ENCODE data around the gene SYNRG. TPM values are rescaled to one million over a fixed set of nuclear protein-coding genes. Genes with fewer than 3 reads are reported as not detected.

Gene SYNRG, protein sequence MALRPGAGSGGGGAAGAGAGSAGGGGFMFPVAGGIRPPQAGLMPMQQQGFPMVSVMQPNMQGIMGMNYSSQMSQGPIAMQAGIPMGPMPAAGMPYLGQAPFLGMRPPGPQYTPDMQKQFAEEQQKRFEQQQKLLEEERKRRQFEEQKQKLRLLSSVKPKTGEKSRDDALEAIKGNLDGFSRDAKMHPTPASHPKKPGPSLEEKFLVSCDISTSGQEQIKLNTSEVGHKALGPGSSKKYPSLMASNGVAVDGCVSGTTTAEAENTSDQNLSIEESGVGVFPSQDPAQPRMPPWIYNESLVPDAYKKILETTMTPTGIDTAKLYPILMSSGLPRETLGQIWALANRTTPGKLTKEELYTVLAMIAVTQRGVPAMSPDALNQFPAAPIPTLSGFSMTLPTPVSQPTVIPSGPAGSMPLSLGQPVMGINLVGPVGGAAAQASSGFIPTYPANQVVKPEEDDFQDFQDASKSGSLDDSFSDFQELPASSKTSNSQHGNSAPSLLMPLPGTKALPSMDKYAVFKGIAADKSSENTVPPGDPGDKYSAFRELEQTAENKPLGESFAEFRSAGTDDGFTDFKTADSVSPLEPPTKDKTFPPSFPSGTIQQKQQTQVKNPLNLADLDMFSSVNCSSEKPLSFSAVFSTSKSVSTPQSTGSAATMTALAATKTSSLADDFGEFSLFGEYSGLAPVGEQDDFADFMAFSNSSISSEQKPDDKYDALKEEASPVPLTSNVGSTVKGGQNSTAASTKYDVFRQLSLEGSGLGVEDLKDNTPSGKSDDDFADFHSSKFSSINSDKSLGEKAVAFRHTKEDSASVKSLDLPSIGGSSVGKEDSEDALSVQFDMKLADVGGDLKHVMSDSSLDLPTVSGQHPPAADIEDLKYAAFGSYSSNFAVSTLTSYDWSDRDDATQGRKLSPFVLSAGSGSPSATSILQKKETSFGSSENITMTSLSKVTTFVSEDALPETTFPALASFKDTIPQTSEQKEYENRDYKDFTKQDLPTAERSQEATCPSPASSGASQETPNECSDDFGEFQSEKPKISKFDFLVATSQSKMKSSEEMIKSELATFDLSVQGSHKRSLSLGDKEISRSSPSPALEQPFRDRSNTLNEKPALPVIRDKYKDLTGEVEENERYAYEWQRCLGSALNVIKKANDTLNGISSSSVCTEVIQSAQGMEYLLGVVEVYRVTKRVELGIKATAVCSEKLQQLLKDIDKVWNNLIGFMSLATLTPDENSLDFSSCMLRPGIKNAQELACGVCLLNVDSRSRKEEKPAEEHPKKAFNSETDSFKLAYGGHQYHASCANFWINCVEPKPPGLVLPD (N-terminal part only)
- 11.6 to 15.1 TPM (median 12.9 TPM) in 5 replicates for total RNA-seq (2022; extraction: Qiagen RNA extraction; ENCODE audit: low read depth)

DNA sequence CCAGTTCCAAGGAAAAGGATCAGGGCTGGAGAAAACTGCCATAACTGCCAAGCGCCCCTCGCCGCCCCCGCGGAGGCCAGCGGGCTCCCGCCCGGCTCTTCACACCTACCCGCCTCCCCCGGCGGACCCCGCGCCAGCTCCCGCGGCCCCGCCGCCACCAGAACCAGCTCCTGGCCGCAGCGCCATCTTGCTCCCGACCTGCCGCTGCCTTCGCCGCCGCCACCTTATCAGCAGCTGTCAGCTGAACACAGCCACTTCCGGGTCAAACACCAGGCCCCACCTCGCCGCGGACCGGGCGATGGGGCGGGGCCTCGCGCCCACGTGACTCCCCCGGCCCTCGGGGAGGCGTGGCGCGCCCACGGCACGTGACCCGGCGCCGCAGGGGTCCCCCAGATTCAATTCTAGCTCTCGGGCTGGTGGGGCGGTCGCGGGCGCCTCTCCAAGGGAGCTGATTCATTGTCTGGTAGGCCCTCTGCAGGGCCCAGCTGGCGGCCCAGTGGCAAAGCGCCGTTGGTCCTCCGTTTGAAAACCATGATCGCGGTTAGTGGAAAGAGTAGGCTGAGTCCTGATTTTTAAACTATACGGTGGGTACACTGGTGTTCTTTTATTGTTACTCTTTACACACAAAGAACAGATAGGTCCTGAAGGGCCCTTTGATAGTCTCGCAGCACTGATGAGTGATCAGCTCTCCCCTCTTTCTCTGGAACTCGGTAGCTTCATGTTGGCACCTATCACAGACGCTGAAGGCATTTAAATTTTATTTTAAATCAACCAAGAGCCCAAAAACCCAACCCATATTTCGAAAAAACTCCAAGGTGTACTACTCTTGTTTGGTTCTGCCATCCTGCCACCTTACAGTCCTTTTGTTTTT is at the start of gene SYNRG:
Gene SYNRG (minus strand): TSS at position 249 of the 871 bp plus-strand sequence. CDS start 63 bp downstream, at position 186.

DNA sequence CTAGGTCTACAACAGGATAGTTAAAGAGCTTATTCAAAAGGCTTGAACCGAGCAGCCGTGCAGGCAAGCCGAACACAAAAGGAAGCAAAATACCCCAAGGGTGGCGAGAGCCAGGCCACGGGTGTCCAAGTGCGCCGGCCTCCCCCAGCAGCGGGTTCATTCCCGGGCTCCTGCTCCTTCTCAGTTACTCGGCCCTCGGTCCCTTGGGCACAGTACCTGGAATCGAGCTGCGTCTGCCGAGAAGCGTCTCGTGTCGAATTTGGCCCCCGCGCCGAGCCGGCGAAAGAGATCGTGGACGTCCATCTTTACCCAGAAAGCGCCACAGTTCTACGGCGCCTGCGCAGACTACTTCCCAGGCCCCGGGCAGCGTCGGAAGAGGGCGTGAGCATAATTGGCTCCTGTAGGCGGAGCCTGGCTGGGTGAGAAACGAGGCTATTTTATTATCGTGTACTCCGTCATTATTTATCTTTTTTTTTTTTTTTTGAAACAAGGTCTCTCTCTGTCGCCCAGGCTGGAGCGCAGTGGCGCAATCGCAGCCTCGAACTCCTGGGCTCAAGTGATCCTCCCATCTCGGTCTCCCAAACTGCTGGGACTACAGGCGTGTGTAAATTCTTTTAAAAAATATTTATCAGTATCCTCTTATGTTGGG is 34.0 kb upstream of the SYNRG start, which contains the start of gene DDX52:
Gene DDX52 (minus strand): TSS at position 329 of the 649 bp plus-strand sequence. CDS start 26 bp downstream, at position 303.

GRCh38 chr17:37489197-37490001 is 119.8 kb downstream of the SYNRG start, which contains the start of gene DUSP14:
DUSP14 (plus strand) TSS chr17:37489891; CDS start chr17:37512273, 22,382 bp downstream.

Other genes with a start within 250 kb of the SYNRG start
- not detected in 5 replicates for gene C17orf78, start 233.4 kb downstream of the SYNRG start, total RNA-seq (2022; extraction: Qiagen RNA extraction; ENCODE audit: low read depth)
- 46.1 to 60.8 TPM (median 52.1 TPM) in 5 replicates for gene ACACA, start 202.6 kb downstream of the SYNRG start, total RNA-seq (2022; extraction: Qiagen RNA extraction; ENCODE audit: low read depth)
- gene TADA2A, start 202.5 kb downstream of the SYNRG start, total RNA-seq (2022; extraction: Qiagen RNA extraction; ENCODE audit: low read depth), result 12.4 to 18.5 TPM (median 13.0 TPM) in 5 replicates
- 42.2 to 50.6 TPM (median 48.9 TPM) in 5 replicates for gene DUSP14, start 119.5 kb downstream of the SYNRG start, total RNA-seq (2022; extraction: Qiagen RNA extraction; ENCODE audit: low read depth)
- gene DDX52, start 34.0 kb upstream of the SYNRG start, total RNA-seq (2022; extraction: Qiagen RNA extraction; ENCODE audit: low read depth), result 24.5 to 30.1 TPM (median 28.5 TPM) in 5 replicates
- gene HNF1B, start 135.6 kb upstream of the SYNRG start, total RNA-seq (2022; extraction: Qiagen RNA extraction; ENCODE audit: low read depth), result 17.9 to 24.3 TPM (median 22.8 TPM) in 5 replicates